Ovary (tissue), 3 donors: ENCODE results near the gene TMEM120B.

Source experiments
- POLR2A ChIP-seq: fragments of 450-650 bp; IDR thresholded peaks from one replicate; pipeline ENCODE4 v1.6.1; 2017; ENCODE audit warnings: antibody characterized with exemption, mild to moderate bottlenecking, moderate library complexity
- TF ChIP-seq, protein P1 (sequence below), 3 donors: fragments of 450-650 bp in 2 of 3; fragments of 200-600 bp in 1 of 3; IDR thresholded peaks; one replicate each; pipeline versions ENCODE4 v1.5.1 to v1.8.0; 2016 to 2022; ENCODE audit warnings: antibody characterized with exemption in 3 of 3, mild to moderate bottlenecking in 1 of 3
- donor health status: DM: no; HTN: no; CAD: no.

DNA sequence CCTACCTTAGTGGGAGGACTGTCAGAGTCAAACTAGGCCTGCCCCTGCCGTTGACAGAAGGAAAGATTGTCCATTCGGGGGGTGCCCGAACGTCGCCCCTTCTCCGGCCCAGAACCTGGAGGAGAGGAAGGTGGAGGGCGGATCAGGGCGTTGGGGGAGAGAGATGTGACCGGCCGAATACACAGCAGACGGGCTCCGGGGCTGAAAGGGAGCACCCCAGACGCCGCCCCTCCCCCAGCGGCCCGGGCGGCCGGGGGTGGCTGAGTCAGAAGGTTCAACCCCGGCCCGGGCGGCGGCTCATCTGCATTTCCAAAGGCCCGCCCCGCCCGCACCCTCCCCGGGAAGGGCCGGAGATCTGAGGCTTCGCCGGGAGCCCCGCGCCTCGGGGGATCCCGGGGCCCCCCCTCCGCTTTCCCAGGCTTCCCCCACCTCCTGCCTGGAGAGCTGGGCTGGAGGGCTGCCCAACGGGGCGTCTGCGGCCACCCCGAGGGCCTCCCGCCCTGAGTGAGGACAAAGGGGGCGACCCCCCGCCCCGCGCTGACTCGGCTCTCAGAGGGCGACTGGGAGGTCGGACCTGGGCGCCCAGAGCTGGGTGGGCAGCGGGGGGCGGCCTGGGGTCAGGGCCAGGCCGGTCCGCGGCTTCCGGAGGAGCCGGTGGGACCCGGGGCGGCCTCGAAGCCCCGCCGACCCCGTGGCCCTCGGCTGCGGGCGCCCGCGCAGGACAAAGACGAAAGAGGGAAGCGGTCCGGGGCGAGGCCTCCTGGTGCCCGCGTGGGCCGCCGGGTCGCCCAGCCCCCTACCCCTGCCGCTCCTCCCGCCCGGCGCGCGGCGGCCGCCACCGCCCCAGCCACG is 87.5 kb downstream of the TMEM120B start:
- TF ChIP-seq, protein P1, sequence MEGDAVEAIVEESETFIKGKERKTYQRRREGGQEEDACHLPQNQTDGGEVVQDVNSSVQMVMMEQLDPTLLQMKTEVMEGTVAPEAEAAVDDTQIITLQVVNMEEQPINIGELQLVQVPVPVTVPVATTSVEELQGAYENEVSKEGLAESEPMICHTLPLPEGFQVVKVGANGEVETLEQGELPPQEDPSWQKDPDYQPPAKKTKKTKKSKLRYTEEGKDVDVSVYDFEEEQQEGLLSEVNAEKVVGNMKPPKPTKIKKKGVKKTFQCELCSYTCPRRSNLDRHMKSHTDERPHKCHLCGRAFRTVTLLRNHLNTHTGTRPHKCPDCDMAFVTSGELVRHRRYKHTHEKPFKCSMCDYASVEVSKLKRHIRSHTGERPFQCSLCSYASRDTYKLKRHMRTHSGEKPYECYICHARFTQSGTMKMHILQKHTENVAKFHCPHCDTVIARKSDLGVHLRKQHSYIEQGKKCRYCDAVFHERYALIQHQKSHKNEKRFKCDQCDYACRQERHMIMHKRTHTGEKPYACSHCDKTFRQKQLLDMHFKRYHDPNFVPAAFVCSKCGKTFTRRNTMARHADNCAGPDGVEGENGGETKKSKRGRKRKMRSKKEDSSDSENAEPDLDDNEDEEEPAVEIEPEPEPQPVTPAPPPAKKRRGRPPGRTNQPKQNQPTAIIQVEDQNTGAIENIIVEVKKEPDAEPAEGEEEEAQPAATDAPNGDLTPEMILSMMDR (IDR thresholded peaks at IDR 0.05): no peak
- TF ChIP-seq POLR2A: peak; percentile 90
